ENCODE measurements around the gene LRRC4C. TPM values are rescaled to one million over a fixed set of nuclear protein-coding genes. Genes with fewer than 3 reads are reported as not detected.

Gene LRRC4C
- total RNA-seq, 2 donors from 2014 or later: 0.42 TPM; not detected in 1

- Histone ChIP-seq H3K27me3 (no peaks in the 10 kb centered on the region), H3K4me1 (no peaks in the 10 kb centered on the region), H3K27ac (no peak overlapping the region), H3K4me3 (no peak overlapping the region), H3K36me3 (no peaks in the 10 kb centered on the region), H3K9me3 (no peaks in the 10 kb centered on the region), H3K9ac (ENCODE audit: low read depth in 2 of 2, low read length in 2 of 2) (no peak overlapping the region)
- intact Hi-C loops (cut with DNase I): no loop called here
- no peak for DNase-seq
- no peak for TF ChIP-seq CTCF (IDR thresholded peaks at IDR 0.05)
These were observed 1230.8 kb downstream of the LRRC4C start for GRCh38 chr11:40228662-40229061.

GRCh38 chr11:40227730-40228129, 1231.7 kb downstream of the LRRC4C start:
- TF ChIP-seq CTCF (IDR thresholded peaks at IDR 0.05): no peak
- DNase-seq: no peak
- Histone ChIP-seq H3K27me3 (no peaks in the 10 kb centered on the region), H3K27ac (no peak overlapping the region), H3K9me3 (no peaks in the 10 kb centered on the region), H3K9ac (ENCODE audit: low read depth in 2 of 2, low read length in 2 of 2) (no peak overlapping the region), H3K4me3 (no peak overlapping the region), H3K36me3 (no peaks in the 10 kb centered on the region), H3K4me1 (no peaks in the 10 kb centered on the region)
- intact Hi-C loops (cut with DNase I): no loop called here

- Histone ChIP-seq H3K9me3 (no peaks in the 10 kb centered on the region), H3K27me3 (no peaks in the 10 kb centered on the region), H3K27ac (no peak overlapping the region), H3K36me3 (no peaks in the 10 kb centered on the region), H3K4me3 (no peak overlapping the region), H3K4me1 (no peaks in the 10 kb centered on the region), H3K9ac (ENCODE audit: low read depth in 2 of 2, low read length in 2 of 2) (no peak overlapping the region)
- intact Hi-C loops (cut with DNase I): no loop called here
- no peak for DNase-seq
- no peak for TF ChIP-seq CTCF (IDR thresholded peaks at IDR 0.05)
These were observed 1232.8 kb downstream of the LRRC4C start for GRCh38 chr11:40226654-40227053.

GRCh38 chr11:40223596-40224330, 1235.7 kb downstream of the LRRC4C start:
- DNase-seq: no peak
- H3K9ac ChIP-seq (ENCODE audit: low read depth in 2 of 2, low read length in 2 of 2): no peak overlapping the region
- no peaks in the 10 kb centered on the region for H3K4me1 ChIP-seq
- no peak overlapping the region for H3K27ac ChIP-seq
- no peak overlapping the region for H3K4me3 ChIP-seq
- no peaks in the 10 kb centered on the region for H3K36me3 ChIP-seq
- no peaks in the 10 kb centered on the region for H3K27me3 ChIP-seq
- H3K9me3 ChIP-seq: no peaks in the 10 kb centered on the region
- no peak for TF ChIP-seq CTCF (IDR thresholded peaks at IDR 0.05)
- intact Hi-C loops (cut with DNase I): no loop called here

GRCh38 chr11:40219401-40219800, 1240.1 kb downstream of the LRRC4C start:
- TF ChIP-seq CTCF (IDR thresholded peaks at IDR 0.05): no peak
- intact Hi-C loops (cut with DNase I): no loop called here
- DNase-seq: no peak

More at GRCh38 chr11:40219401-40219800, 1240.1 kb downstream of the LRRC4C start:
- no peaks in the 10 kb centered on the region for H3K4me1 ChIP-seq
- H3K4me3 ChIP-seq: no peak overlapping the region
- H3K36me3 ChIP-seq: no peaks in the 10 kb centered on the region
- H3K9me3 ChIP-seq: no peaks in the 10 kb centered on the region
- no peak overlapping the region for H3K9ac ChIP-seq (ENCODE audit: low read depth in 2 of 2, low read length in 2 of 2)
- H3K27ac ChIP-seq: no peak overlapping the region
- no peaks in the 10 kb centered on the region for H3K27me3 ChIP-seq
